Stimulated activated CD8-positive, alpha-beta memory T cell treated with anti-CD3 and anti-CD28 coated beads, Interleukin-2, amount 100 ng/mL, for 1 hour (primary cell): ENCODE measurements around the gene PPP3R1.

Experiments used
- DNase-seq, 2 donors: peaks; one replicate each; pipeline ENCODE4 v3.0.0-alpha.2; 2020; ENCODE audit warnings: low read depth in 2 of 2

PPP3R1 gene, protein sequence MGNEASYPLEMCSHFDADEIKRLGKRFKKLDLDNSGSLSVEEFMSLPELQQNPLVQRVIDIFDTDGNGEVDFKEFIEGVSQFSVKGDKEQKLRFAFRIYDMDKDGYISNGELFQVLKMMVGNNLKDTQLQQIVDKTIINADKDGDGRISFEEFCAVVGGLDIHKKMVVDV

DNA sequence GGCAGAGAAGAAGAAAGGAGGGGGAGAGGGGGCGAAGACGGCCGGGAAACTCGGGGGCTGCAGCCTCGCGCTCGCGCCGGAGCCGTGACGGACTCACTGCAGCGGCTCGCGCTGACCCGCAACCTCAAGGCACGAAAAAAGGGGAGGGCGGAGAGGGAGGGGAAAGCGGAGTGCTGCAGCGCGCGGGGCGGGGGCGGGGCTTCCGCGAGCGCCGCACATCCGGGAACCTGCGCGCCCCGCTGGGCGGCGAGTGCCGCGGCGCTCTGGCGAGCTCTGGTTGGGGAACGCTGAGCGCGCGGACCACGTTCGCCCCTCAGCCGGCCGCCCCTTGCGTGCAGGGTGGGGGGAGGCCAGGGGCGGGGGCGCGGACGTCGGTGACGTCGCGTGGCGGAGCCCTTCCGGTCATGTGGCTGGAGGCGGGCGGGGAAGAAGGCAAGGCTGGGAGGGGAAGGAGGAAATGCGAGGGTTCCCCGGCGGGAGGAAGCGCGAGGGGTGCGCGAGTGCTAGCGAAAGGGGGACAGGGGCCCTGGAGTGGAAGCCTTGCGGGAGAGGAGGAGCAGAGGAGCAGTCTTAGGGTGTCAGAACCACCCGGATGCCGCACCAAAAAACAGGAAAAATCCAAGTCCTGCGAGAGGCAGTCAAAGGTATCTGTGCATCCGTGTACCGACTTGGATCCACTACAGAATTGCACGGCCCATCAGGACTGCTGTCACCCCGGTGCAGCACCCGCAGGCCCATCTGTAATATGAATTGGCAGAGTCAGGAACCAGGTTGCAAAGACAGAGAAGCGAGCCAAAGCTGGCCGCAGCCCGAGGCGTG is at the start of gene PPP3R1:
TSS of gene PPP3R1 (minus strand) at position 133 of the 819 bp plus-strand sequence. CDS start 405 bp downstream, outside the sequence.
- peak; percentile 91 to 92 for DNase-seq

DNA sequence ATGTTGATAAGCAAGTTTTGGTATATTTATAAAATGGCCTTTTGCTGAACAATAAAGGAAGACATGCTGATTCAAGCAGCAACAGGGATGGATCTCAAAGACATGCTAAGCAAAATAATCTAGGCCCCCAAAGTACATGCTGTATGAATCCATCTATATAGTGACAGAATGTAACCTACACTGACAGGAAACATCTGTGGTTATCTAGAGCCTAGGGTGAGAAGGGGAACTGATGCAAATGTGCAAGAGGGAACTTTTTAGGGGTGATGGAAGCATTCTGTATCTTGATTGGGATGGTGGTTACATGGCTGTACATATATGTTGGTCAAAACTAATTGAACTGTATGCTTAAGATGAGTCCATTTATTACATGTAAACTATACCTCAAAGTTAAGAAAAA is 43.2 kb upstream of the PPP3R1 start:
- DNase-seq = no peak

DNA sequence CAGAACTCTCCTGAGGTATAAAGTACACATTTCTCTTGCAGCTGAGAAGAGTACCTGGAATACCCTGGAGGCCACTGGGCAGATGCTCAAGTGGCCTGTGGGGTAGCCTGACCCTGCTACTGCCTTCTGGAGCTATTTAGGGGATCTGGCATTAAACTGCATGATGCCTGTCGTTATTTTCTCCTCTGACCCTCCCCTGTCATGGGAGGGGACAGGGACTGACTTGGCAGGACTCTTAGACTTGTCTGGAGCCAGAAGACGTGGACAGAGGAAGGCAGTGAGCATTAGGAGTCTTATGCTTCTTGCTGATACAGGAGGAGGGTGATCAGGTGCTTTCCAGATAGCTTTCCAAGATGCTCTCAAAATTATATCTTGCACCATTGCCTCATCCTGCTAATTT is 42.6 kb upstream of the PPP3R1 start:
- DNase-seq = no peak

DNA sequence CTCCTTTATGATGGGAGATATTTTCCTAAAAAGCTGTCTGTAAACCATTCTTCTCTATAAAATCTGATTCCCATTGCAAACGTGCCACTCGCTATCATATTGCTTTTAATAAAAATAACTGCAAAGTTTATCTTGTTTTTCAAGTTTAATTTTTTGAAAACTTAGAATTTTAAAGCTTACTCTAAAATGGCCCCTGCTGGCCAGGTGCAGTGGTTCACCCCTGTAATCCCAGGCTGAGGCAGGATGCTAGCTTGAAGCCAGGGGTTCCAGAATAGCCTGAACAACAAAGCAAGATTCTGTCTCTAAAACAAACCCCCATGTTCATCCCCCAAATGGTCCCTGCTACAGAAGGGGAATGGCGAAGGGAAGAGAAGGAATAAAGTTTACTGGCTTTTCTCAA is 41.9 kb upstream of the PPP3R1 start:
- DNase-seq = no peak

DNA sequence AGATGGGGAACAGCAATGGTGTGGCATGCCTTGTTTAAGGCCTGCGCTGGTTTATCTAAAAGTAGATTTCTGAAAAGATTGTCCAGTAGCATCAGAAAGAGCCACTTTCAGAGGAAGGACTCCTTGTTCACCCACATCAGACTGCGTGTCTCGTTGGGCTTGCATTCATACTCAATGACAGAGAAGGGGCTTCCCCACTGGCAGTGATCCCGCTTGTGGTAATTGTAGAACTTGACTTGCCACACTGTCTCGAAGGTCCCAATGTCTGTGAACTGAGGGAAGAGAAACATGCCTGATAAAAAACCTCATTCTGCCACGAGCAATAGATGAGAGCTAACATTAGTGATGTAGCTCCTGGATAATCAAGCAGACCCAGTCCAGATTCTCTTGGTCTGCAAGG is 41.4 kb upstream of the PPP3R1 start:
- no peak for DNase-seq

DNA sequence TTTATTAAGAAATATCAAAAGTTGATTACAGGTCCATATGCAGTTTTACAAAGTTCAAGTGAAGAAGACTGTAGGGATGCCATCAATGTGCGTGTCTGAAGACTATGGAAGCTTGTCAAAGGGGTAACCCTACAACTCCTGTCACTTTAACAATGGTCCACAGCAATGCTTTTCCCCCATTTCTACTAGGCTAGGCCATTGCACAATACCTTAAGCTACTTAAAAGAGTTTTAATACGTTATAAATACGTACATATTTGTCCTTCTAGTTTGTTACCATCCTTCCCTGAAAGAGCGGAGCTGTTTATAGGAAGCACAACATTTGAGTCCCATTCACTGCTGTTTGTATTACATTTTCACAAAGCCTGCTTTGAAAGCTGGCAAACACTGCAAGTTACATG is 40.7 kb upstream of the PPP3R1 start:
- DNase-seq = no peak

DNA sequence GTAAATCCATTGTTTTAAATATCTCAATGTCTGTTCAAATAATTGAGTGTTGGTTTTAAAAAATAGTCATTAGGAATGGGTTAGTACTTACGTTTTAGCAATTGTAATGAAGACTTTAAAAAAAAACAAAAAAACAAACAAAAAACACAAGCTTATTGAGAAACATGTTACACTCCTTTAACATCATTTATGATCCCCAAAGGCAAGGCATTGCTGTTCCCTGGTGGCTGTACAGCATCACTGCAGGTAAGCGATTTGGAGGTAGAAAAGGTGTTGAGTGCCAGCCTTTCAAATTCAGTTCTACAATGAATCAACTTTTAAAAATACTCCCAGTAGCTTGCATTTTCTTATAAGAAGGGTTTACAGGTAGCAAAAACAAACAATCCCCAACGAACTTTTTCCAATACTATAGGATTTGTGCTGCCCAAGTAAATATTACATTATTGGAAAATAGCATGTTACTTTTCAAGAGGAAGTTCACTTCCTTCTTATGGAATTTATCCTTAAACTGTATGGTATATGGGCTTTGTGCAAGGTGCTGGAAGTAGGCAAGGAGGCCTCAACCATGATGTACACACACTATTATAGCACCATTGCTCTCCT is 39.9 kb upstream of the PPP3R1 start:
- no peak for DNase-seq

DNA sequence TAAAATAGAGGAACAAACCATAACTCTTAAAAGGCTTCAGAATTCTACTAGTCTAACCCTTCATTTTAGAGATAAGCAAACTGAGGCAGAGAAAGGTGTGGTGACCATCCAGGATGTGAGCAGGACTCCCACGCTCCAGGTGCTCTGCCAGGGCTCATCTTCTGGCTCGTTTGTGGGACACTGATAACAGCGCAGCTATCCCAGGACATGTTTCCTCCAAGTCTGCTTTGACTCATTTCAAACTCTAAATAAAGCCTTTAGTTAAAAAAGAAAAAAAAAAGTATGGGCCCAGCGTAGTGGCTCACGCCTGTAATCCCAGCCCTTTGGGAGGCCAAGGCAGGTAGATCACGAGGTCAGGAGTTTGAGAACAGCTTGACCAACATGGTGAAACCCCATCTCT is 39.0 kb upstream of the PPP3R1 start:
- no peak for DNase-seq

DNA sequence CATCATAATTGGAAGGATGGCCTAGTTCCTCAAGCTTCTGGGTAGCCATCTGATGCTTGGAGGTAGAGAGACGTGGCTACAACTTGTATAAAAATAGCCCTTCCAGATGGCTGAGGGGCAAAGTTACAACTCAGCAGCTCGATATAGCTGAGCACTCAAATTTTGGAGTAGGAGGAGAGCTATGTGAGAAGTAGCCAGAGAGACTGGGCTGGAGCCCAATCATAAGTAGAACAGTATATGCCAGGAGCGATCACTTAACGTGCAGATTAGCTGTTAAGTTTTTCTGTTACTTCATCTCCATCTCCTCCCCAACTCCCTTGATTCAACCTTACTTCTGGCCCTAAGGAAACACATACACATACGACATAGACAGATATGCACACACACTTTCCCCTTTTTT is 38.6 kb upstream of the PPP3R1 start:
- no peak for DNase-seq

DNA sequence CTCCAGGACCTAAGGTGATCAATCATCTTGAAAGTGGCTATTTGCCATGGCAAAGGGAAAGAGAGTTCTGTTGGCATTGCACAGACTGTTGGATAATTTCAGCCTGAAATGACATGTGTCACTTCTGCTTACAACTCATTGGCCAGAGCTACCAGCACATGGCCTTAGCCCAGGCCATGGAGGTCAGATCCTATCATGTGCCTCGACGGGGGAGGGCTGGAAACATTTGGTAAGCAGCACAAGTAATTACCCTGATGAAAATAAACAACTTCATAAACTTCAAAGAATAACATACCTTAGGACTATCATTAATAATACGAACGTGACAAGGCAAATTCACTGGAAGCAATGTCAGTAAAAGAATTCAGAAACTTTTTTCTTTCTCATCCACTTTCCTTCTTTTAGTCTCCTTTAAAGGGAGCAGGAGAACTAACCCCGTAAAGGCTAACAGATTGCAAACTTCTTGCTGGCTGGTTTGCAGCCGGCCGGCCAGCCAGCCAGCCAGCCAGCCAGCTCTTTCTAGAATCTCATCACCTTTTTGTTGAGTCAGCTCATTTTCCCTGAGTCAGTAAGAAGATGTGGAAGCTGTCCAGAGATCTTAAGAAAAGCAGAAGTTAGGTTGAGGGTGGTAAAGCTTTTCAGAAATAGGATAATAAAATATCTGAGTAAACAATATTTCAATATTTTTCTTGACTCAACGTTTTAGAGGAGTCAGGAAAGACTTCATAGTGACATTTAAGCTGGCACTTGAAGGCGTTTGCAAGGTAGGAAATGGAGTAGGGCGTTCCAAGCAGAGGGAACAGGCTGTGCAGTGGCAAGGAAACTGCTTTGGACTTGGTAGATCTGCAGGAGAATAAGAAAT is 35.5 kb upstream of the PPP3R1 start:
- DNase-seq = no peak

DNA sequence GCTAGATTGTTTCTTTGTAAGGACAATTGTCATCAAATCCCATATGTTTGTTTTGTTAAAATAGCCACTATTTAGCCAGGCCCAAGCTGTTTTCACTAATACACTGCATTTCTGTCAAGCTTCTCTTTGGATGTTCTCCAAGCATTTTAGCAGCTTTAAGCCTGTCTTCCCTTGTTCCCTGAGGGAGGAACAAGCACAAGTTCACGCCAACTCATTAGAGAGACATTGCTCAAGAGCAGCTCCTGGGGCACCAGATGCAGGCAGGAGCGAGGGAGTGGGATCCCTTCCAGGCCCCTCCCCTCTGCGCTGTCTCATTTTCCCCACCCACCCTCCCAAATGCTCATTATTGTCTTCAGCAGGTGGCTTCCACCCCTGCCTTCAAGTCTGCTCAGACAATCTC is 32.6 kb upstream of the PPP3R1 start:
- no peak for DNase-seq

DNA sequence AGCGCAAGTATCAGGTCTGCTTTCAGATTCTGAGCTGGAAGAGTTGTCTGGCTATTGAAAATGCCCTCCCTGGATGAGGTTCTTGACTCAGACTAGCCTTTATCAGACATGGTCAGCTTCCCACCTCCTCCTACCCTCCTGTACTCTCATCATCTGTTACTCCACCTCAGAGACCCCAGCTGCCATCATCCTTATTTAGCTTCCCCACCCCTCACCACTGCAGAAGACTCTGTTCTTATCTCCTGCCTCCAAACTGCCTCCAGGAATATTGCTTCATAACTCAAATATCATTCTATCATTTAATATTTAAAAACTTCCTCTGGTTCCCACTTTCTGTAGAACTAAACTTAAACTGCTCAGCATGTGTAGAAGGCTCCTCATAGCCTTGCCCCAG is 31.1 kb upstream of the PPP3R1 start:
- DNase-seq = no peak

DNA sequence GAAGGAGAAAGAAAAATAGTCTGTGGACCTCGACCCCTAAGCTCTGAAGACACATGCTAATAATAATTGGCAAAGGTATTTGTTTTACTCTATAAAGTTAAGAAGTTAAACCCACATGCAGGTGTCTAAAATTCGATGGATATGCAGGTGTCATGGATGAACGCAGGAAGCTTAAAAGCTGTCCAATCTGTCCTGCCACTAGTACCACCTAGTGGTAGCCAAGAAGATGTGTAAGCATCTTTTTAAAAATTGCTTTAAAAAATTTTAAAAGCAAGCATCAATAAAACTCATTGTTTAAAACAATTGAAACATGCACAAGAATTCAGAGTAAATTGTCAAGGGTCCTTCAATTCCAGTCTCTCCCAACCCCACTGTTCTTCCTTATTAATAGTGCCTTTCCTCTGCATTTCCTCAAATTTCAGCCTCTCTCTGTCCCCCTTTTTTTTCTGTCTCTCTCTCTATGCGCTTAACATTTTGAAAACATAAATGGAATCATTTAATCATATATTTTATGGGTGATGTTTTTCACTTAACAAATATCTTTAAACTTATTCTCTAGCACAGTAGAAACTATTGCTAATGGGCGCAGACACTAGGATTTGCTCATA is 30.6 kb upstream of the PPP3R1 start:
- DNase-seq = no peak

DNA sequence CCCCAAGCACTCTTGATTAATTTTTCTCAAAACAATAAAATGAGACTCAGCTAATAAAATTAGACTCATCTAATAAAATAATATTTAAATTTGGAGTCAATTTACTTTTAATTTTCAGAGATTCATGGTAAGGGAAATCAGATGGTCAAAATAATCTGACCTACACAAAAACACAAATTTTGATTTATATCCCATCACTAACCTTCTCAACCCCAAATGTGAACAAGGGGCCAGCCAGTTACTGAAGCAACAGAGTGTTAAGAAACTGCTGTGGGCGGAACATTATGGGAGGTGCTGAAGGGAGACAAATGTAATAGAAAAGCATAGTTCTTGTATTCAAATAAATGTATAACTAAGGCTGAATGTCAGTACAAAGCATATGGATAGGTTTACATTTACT is 28.5 kb upstream of the PPP3R1 start:
- no peak for DNase-seq

DNA sequence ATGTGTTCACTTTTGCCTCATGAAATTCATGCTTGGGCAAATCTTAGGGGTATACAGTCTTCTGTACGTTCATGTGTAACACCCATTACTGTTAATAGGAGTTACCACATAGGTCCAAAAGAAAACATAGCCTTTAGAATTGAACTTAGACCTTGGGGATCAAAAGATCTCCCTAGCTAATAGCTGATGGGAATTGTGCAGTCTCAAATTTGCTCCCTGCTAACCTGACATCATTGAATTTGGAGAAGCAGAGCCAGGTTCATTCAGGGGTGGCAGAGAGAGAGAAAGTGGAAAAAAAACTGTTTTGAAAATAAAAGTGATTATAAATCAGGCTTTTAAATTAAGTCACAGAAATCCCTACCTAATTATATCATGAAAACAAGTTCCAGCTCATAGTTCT is 28.0 kb upstream of the PPP3R1 start:
- no peak for DNase-seq

DNA sequence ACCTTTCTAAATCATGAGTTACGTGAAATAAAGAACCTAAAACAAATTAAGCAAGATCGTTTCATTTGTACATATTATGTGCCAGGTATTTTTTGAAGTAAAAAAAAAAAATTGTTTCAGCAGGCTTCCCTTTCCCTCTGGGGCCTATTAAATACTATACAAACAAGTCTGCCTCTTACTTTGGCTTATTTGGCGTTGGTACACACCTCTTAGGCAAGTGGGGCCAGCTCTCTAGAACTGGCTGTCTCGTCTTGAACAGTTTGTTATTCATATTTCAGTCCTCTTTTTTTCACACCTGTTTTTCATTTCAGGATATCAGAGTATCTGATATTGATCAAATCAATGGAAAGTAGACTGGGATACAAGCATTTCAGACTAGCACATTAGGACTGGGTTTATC is 27.4 kb upstream of the PPP3R1 start:
- no peak for DNase-seq

DNA sequence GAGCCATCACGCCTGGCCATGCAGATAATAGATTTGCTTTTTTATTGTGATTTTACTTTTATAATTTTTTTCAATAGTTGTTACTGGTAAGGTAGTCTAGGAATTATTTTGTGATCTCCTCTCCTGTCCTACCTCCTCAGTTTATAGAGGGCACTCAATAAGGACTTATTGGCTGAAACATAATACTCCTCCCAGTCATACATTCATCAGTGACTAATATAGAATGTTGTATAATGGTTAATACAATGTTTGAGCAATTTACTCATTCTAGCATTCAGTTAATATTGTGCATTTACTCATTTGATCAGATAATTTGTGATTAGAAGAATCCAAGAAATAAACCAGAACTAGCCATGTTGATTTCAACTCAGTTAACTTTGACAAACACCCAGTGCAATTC is 25.8 kb upstream of the PPP3R1 start:
- DNase-seq = no peak

DNA sequence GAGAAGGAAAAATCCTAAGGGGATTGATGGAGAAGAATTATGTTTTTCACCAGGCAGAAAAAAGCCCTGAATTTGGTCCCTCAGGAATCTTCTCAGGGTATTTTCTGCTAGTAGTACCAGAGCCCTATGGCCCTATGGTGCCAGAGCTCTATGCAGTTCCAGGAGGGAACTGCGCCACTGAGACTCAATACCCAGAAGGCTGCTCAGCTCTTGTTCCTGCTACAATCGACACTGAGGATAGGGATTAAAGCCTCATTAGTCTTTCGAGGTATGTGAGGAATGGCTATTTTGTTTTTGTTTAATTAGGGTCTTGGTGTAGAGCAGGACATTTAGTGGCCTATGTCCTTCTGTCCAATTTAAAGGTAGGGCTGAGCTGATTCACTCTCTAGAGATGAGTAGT is 21.7 kb upstream of the PPP3R1 start:
- no peak for DNase-seq

DNA sequence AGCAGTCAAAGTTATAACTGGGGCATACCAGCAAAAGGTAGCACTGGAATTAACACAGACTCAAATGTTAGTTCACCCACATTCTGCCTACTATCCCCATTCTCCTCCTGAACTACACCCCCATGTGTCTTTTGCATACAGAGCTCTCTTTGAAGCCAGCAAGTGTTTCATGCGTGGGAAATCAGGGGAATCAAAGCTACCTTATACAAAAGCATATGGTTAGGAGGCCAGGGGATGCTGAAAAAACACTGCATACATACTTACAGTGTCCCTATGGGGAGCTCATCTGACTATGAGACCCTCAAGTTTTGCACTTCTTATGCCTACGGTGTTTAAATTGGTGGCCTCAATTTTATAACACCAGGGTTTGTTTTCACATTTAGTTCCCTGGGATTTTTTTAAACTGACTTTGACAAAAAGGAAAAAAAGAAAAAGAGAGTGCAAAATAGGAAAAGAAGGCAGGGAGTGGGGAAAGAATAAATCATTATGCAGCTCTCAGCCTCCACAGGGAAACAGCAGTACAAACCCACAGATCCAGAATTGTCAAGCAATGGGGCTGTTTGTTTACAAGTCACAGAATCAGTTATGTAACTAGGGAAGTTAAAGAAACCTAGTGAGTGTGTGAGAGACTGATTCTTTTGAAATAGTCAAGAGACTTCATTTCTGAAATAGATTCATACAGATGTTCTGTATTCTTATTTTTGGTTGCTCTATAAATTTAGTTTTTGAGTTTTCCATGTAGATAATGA is 20.1 kb upstream of the PPP3R1 start:
- DNase-seq = no peak

DNA sequence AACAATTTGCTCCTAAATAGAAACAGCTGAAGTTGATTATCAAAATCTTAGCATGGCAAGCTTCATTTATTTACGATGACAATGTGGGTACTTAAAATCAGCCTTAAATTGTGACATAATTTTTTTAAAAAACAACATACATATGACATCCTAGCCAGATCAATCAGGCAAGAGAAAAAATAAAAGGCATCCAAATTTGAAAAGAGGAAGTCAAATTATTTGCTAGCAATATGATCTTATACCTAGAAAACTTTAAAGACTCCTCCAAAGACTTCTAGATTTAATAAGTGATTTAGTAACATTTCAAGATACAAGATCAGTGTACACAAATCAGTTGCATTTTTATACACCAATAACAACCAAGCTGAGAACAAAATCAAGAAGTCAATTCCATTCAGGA is 14.3 kb upstream of the PPP3R1 start:
- DNase-seq = no peak

DNA sequence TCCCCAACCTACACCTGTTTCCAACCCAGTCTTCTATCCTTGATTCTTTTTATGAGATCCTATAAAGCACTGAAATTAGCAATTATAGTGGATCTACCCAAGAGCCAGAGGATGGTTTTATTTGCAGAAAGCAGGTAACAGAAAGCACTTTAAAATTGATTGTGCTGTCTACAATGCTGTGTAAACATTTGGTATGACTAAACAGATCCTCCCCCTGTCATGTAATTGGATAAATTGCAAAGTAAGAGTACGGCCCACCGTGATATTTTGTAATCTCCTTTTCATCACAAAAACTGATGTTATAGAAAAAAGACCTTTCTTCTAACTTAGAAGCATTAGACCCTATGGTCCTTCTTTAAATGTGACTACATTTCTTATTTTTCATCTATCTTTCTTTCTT is 11.3 kb upstream of the PPP3R1 start:
- DNase-seq = no peak
